ENCODE data around the gene STAT1. TPM values are rescaled to one million over a fixed set of nuclear protein-coding genes. Genes with fewer than 3 reads are reported as not detected.

Gene STAT1
- total and polyA plus RNA-seq, 9 of the 15 experiments (the other 6 are each of a cell fraction or from before 2014, with no cell fraction given), result 8.7 to 34.4 (median 26.8) TPM

DNA sequence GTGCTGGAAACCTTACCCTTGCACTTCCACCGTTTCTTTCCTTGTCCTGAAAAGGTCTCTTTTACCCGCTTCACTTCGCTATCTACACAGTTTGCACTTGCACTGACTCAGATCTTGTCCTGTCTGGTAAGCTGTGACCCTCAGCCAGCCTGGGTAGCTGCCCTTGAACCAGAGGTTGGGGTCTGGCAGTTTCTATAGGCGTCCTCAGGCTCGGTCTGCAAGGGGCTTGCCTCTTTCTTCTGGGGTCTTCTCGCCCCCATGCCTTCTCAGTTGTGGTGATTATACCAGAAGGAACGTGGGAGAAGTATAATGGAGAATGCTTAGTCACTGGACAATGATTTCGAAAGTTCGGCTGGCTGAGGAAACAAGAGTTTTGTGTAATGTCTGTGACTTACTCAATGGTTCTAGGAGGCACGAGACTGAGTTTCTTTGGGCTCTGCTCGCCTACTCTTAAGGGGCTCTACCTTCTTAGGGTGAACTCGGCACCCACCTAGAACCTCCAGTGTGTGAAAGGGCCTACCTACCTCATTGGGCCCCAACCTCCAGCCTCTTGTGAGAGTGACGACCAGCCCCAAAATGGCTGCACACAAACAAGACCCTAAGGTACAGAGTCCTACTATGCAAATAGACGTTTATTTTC lies 6.9 kb upstream of the STAT1 start (continued):
- TF ChIP-seq, protein P1, sequence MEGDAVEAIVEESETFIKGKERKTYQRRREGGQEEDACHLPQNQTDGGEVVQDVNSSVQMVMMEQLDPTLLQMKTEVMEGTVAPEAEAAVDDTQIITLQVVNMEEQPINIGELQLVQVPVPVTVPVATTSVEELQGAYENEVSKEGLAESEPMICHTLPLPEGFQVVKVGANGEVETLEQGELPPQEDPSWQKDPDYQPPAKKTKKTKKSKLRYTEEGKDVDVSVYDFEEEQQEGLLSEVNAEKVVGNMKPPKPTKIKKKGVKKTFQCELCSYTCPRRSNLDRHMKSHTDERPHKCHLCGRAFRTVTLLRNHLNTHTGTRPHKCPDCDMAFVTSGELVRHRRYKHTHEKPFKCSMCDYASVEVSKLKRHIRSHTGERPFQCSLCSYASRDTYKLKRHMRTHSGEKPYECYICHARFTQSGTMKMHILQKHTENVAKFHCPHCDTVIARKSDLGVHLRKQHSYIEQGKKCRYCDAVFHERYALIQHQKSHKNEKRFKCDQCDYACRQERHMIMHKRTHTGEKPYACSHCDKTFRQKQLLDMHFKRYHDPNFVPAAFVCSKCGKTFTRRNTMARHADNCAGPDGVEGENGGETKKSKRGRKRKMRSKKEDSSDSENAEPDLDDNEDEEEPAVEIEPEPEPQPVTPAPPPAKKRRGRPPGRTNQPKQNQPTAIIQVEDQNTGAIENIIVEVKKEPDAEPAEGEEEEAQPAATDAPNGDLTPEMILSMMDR (IDR thresholded peaks at IDR 0.05 in 2 of 3, conservative IDR thresholded peaks at IDR 0.05 in 1 of 3; ENCODE audit: insufficient read depth in 2 of 3, low read depth in 1 of 3, low read length in 3 of 3), result no peak
- no peak for TF ChIP-seq ZNF507 (tag; conservative IDR thresholded peaks at IDR 0.05)

DNA sequence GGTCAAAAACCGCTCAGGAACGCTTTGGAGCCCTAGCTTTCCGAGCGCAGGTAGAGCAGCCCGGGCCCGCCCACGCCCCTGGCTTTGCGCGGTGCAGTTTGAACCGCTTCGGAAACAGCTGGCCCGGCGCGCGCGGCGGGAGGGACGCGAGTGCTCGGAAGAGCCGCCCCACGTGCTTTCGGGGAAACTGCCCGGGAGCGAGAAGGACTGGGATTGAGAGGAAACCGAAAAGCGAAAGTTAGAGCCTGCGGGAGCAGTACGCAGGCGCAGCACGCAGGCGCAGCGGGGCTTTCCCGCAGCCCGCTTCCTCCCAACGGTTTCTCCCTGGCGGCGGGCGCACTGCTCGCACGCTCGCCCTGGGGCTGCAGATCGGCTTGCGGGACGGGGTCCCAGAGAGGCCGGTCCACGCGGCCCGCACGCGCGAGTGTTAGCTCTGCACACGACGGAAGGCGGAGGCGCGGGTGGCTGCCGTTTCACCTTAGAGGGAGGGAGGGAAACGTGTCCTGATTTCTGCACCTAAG lies 6.3 kb upstream of the STAT1 start:
- ChIA-PET CTCF (ENCODE audit: low intra/inter-chr PET ratio) (no interaction called here), POLR2A (interaction anchor here (1.0 kb wide), 1 partner anchor 32 kb away, joined by 3 read pairs; no protein-coding TSS in a partner anchor)
- H3K9me3 ChIP-seq (replicated peaks; ENCODE audit: control insufficient read depth, insufficient read depth, low read depth, low read length), result no peaks in the 10 kb centered on the region; the same call in 1 of the 2 replicates
- intact Hi-C loops (cut with micrococcal nuclease) (loop anchor here (5.0 kb wide), 1 partner anchor 138 kb away; the partner anchor contains the start of gene GLS), in situ Hi-C loops (cut with MboI) (no loop called here)
- H3K27me3 ChIP-seq (ENCODE audit: control insufficient read depth in 2 of 2, insufficient read depth in 2 of 2, low read length in 2 of 2), result no peaks in the 10 kb centered on the region
- peak overlapping the region; percentile 93 for H2AFZ ChIP-seq (ENCODE audit: low read depth, low read length)
- peaks cover 0 to 22% of the 10 kb centered on the region in 2 experiments; a peak in 4 of 5 replicates for H3K4me1 ChIP-seq (replicated peaks in 1 of 2; ENCODE audit: control insufficient read depth in 2 of 2, insufficient read depth in 2 of 2, low read length in 2 of 2)
- FAIRE-seq, result peak; percentile 46
- 0% methylated on average over 26 of the region's 59 CpGs for WGBS (ENCODE audit: insufficient coverage, low coverage, missing lambda C conversion rate)
- H3K4me3 ChIP-seq, result peak overlapping the region; percentile 50
- BruUV-seq (replicated peaks), result no TSS peak
- peak overlapping the region; percentile 87 to 92 for H3K9ac ChIP-seq (ENCODE audit: insufficient read depth in 1 of 2, low read depth in 2 of 2, low read length in 2 of 2)
- peaks cover 17% of the 10 kb centered on the region for H3K79me2 ChIP-seq (ENCODE audit: control insufficient read depth, insufficient read depth, low read length)
- ATAC-seq, result peak; percentile 92
- peak; percentile 87 to 95 (median 90) for DNase-seq (ENCODE audit: extremely low read depth in 1 of 4, low spot score in 3 of 4)
- H3K27ac ChIP-seq (ENCODE audit: extremely low read depth, low read depth, low read length), result peak overlapping the region; percentile 93
- H3K36me3 ChIP-seq (ENCODE audit: control insufficient read depth, insufficient read depth, low read length), result no peaks in the 10 kb centered on the region
- peak overlapping the region; percentile 94 for H3K4me2 ChIP-seq (ENCODE audit: insufficient read depth, low read length)
- H4K20me1 ChIP-seq (replicated peaks; ENCODE audit: control insufficient read depth, insufficient read depth, low read length), result no peaks in the 10 kb centered on the region
- no peaks in the 10 kb centered on the region for H3K9me1 ChIP-seq (ENCODE audit: control insufficient read depth, insufficient read depth, low read length)
- TF ChIP-seq, protein P2, sequence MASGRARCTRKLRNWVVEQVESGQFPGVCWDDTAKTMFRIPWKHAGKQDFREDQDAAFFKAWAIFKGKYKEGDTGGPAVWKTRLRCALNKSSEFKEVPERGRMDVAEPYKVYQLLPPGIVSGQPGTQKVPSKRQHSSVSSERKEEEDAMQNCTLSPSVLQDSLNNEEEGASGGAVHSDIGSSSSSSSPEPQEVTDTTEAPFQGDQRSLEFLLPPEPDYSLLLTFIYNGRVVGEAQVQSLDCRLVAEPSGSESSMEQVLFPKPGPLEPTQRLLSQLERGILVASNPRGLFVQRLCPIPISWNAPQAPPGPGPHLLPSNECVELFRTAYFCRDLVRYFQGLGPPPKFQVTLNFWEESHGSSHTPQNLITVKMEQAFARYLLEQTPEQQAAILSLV (tag; IDR thresholded peaks at IDR 0.05), result no peak
- TF ChIP-seq, protein P3, sequence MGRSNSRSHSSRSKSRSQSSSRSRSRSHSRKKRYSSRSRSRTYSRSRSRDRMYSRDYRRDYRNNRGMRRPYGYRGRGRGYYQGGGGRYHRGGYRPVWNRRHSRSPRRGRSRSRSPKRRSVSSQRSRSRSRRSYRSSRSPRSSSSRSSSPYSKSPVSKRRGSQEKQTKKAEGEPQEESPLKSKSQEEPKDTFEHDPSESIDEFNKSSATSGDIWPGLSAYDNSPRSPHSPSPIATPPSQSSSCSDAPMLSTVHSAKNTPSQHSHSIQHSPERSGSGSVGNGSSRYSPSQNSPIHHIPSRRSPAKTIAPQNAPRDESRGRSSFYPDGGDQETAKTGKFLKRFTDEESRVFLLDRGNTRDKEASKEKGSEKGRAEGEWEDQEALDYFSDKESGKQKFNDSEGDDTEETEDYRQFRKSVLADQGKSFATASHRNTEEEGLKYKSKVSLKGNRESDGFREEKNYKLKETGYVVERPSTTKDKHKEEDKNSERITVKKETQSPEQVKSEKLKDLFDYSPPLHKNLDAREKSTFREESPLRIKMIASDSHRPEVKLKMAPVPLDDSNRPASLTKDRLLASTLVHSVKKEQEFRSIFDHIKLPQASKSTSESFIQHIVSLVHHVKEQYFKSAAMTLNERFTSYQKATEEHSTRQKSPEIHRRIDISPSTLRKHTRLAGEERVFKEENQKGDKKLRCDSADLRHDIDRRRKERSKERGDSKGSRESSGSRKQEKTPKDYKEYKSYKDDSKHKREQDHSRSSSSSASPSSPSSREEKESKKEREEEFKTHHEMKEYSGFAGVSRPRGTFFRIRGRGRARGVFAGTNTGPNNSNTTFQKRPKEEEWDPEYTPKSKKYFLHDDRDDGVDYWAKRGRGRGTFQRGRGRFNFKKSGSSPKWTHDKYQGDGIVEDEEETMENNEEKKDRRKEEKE (IDR thresholded peaks at IDR 0.05; ENCODE audit: borderline replicate concordance in 1 of 2, control insufficient read depth in 1 of 2, low read depth in 2 of 2, low read length in 1 of 2), result peak in 1 of 2 experiments; percentile 59; a peak in 1 of 4 replicates
- TF ChIP-seq, protein P4, sequence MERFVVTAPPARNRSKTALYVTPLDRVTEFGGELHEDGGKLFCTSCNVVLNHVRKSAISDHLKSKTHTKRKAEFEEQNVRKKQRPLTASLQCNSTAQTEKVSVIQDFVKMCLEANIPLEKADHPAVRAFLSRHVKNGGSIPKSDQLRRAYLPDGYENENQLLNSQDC (CRISPR knock-in tag; IDR thresholded peaks at IDR 0.05), result no peak
- TF ChIP-seq YY1 (IDR thresholded peaks at IDR 0.05; ENCODE audit: borderline replicate concordance in 1 of 3, control insufficient read depth in 1 of 3, extremely low read depth in 1 of 3, insufficient read depth in 3 of 3, insufficient read length in 1 of 3, insufficient replicate concordance in 2 of 3, low read depth in 1 of 3, low read length in 2 of 3), result peak in 1 of 3 experiments; percentile 29
- peak; percentile 53; the same call in 1 of the 2 replicates for TF ChIP-seq ZNF24 (IDR thresholded peaks at IDR 0.05)
- peak; percentile 86 for TF ChIP-seq SUPT5H (IDR thresholded peaks at IDR 0.05)
- TF ChIP-seq HEY1 (CRISPR knock-in tag; IDR thresholded peaks at IDR 0.05; ENCODE audit: borderline replicate concordance), result no peak
- peak; percentile 26 for TF ChIP-seq U2AF1 (optimal IDR thresholded peaks at IDR 0.05; ENCODE audit: low read depth, low read length)
- TF ChIP-seq ZNF224 (CRISPR knock-in tag; IDR thresholded peaks at IDR 0.05), result peak; percentile 72; the same call in 1 of the 2 replicates

All from K562 (cell line).